ENCODE measurements around the gene WAPL.
"Not testable (repeated sequence)": the region's sequence is repeated elsewhere in the genome, so short reads cannot be mapped to it uniquely, and the experiment has no call there.

WAPL gene

GRCh38 chr10:86553639-86554038 is 32.0 kb upstream of the WAPL start:
- FAIRE-seq (no peak), DNase-seq (ENCODE audit: insufficient read length, low spot score) (no peak)
- no peak for TF ChIP-seq CTCF (IDR thresholded peaks at IDR 0.05; ENCODE audit: insufficient read depth, missing control alignments)

DNA sequence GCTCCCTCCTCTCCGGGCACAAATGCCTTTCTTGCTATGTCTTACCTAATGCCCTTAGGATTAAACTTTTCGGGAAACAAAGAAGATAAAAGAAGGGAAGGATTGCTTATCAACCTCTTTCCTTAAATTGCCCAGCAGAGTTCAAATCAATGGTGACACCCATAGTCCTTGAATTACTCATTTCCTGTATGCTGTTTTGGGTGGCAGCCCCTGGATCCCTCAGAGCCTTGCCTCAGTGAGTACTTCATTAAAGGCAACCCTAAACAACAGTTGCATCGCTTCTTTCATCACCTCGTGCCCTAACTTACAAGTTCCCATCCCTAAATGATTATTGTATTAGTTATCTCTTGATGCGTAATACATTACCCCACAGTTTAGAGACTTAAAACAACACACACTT is 31.6 kb upstream of the WAPL start:
- FAIRE-seq (no peak), DNase-seq (ENCODE audit: insufficient read length, low spot score) (no peak)
- no peak for TF ChIP-seq CTCF (IDR thresholded peaks at IDR 0.05; ENCODE audit: insufficient read depth, missing control alignments)

GRCh38 chr10:86547296-86547695 is 25.7 kb upstream of the WAPL start:
- DNase-seq (ENCODE audit: insufficient read length, low spot score): no peak
- no peak for FAIRE-seq
- no peak for TF ChIP-seq CTCF (IDR thresholded peaks at IDR 0.05; ENCODE audit: insufficient read depth, missing control alignments)

GRCh38 chr10:86545101-86545500 is 23.5 kb upstream of the WAPL start:
- DNase-seq (ENCODE audit: insufficient read length, low spot score) (no peak), FAIRE-seq (no peak)
- no peak for TF ChIP-seq CTCF (IDR thresholded peaks at IDR 0.05; ENCODE audit: insufficient read depth, missing control alignments)

- no peak for TF ChIP-seq CTCF (IDR thresholded peaks at IDR 0.05; ENCODE audit: insufficient read depth, missing control alignments)
- DNase-seq (ENCODE audit: insufficient read length, low spot score) (no peak), FAIRE-seq (no peak)
These were observed 18.4 kb upstream of the WAPL start for GRCh38 chr10:86540016-86540415.

DNA sequence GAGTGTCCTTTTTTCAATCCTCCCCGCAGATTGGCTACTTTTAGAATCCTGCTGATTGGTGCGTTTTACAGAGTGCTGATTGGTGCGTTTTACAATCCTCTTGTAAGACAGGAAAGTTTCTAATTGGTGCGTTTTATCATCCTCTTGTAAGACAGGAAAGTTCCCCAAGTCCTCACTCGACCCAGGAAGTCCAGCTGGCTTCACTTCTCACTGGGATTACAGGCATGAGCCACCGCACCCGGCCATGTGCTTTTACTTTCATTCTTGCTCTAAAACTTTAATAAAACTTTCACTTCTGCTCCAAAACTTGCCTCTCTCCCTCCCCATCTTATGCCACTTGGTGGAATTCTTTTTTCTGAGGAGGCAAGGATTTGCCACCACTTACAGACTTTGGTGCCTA is 17.0 kb upstream of the WAPL start:
- no peak for TF ChIP-seq CTCF (IDR thresholded peaks at IDR 0.05; ENCODE audit: insufficient read depth, missing control alignments)
- DNase-seq (ENCODE audit: insufficient read length, low spot score) (no peak), FAIRE-seq (no peak)

- not testable (repeated sequence) for FAIRE-seq
These were observed 16.4 kb upstream of the WAPL start for GRCh38 chr10:86538040-86538439.

DNA sequence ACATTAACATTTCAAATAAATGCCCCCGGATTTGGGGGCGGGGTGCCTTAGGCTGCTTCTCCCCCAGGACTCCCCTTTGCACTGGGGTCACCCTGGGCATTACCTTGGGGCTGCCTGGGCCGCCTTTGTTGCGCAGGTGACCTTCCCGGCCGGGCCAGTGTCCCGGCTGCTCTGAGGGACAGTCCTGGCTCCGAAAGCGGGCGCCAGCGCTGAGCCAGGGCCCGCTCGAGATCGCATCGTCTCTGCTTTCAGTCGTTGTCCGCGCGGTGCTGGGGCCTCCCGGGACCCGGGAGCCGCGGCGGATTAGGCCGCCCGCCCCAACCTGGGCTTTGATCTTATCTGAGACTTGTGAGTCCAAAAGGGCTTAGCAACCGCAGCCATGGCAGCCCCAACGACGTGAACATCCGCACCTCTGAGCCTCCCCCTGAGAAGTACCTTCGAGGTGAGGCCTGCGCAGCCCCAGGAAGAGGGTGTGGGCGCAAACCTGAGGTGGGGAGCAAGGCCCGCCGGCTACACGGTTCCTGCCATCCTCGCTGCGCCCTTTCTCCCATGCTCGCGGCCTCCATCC is 14.8 kb upstream of the WAPL start:
- TF ChIP-seq CTCF (IDR thresholded peaks at IDR 0.05; ENCODE audit: insufficient read depth, missing control alignments): no peak
- no peak for DNase-seq (ENCODE audit: insufficient read length, low spot score)
- FAIRE-seq: no peak

More at GRCh38 chr10:86538040-86538439, 16.4 kb upstream of the WAPL start:
- not testable (repeated sequence) for DNase-seq (ENCODE audit: insufficient read length, low spot score)

Measured in D721Med (cell line).